ENCODE measurements around the gene ARID5A. TPM values are rescaled to one million over a fixed set of nuclear protein-coding genes. Genes with fewer than 3 reads are reported as not detected.

ARID5A gene
- total and polyA plus RNA-seq, 9 of the 15 experiments (the other 6 are each of a cell fraction or from before 2014, with no cell fraction given) = 0.14 to 12.5 (median 3.0) TPM

DNA sequence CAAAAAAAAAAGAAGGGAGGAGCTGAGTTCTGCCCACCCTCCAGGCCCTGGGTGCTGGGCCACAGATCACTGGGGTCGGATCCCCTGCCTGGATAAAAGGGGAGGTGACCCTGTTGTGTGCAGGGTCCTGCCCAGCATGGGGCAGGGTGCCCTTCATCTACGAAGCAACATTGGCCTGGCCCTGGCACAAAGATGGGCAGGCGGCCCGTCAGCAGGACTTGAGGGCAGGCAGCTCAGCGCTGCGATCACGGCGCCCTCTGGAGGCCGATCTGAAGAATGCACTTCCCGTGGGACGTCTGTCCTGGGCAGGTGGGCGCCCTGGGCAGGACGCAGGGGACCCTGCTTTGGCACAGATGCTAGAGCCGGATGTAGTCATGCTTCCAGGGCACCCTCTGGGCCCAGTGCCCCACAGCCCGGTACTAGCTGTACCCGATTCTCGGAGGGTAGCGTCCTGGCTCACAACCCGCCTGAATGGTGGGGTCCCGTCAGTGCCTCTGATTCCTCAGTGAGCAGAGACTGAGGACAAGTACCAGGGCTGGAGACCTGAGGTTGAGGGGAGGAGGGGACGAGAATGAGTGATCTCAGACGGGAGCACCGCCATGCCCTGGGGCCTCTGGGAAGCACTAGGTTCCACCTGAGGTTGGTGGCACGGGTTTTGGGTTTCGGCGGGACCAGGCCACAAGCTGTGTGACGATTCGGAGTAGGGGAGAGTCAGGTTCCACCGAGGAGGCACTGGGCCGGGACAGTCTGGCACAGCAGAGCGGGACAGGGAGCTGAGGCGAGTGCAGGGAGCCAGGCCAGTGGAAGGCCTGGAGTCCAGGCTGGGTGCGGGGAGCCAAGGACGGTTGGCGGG, 18.0 kb downstream of the ARID5A start (continued):
- no peak for TF ChIP-seq ZBTB34 (CRISPR knock-in tag; IDR thresholded peaks at IDR 0.05)
- TF ChIP-seq SRSF9 (IDR thresholded peaks at IDR 0.05; ENCODE audit: borderline replicate concordance, low read depth, low read length) = no peak
- no peak for TF ChIP-seq SP2 (IDR thresholded peaks at IDR 0.05; ENCODE audit: extremely low read depth, low read depth, low read length, poor library complexity, severe bottlenecking)
- no peak for TF ChIP-seq ZBTB33 (CRISPR knock-in tag; IDR thresholded peaks at IDR 0.05)
- TF ChIP-seq FIP1L1 (IDR thresholded peaks at IDR 0.05; ENCODE audit: low read depth, low read length, poor library complexity, severe bottlenecking) = peak; percentile 30
- TF ChIP-seq ILK (tag; IDR thresholded peaks at IDR 0.05; ENCODE audit: borderline replicate concordance, low read depth) = no peak
- TF ChIP-seq ID3 (CRISPR knock-in tag; IDR thresholded peaks at IDR 0.05) = no peak
- peak; percentile 41; the same call in 1 of the 2 replicates for TF ChIP-seq ID3 (tag; IDR thresholded peaks at IDR 0.05)
- TF ChIP-seq STAG1 (CRISPR knock-in tag; IDR thresholded peaks at IDR 0.05; ENCODE audit: borderline replicate concordance) = peak; percentile 64
- no peak for TF ChIP-seq FOXJ3 (CRISPR knock-in tag; IDR thresholded peaks at IDR 0.05)
- TF ChIP-seq KLF16 (IDR thresholded peaks at IDR 0.05) = 0 out of 2 replicates have a peak, but pooled peaks have one; percentile 16
- no peak for TF ChIP-seq ZNF384 (IDR thresholded peaks at IDR 0.05; ENCODE audit: low read depth, low read length)
- TF ChIP-seq SPI1 (IDR thresholded peaks at IDR 0.05; ENCODE audit: borderline replicate concordance, low read depth, low read length) = peak; percentile 44; the same call in 1 of the 2 replicates
- TF ChIP-seq, protein P1, sequence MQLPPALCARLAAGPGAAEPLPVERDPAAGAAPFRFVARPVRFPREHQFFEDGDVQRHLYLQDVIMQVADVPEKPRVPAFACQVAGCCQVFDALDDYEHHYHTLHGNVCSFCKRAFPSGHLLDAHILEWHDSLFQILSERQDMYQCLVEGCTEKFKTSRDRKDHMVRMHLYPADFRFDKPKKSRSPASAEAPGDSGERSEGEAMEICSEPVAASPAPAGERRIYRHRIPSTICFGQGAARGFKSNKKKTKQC (CRISPR knock-in tag; IDR thresholded peaks at IDR 0.05) = 0 out of 2 replicates have a peak, but pooled peaks have one; percentile 24
- no peak for TF ChIP-seq HLTF (IDR thresholded peaks at IDR 0.05)
- TF ChIP-seq PHF21A (IDR thresholded peaks at IDR 0.05; ENCODE audit: borderline replicate concordance, low read depth) = no peak
- 0 out of 2 replicates have a peak, but pooled peaks have one; percentile 9 for TF ChIP-seq CXXC5 (CRISPR knock-in tag; IDR thresholded peaks at IDR 0.05)
- no peak for TF ChIP-seq TAF9B (IDR thresholded peaks at IDR 0.05; ENCODE audit: partially characterized antibody)
- TF ChIP-seq ERF (CRISPR knock-in tag; IDR thresholded peaks at IDR 0.05) = 0 out of 2 replicates have a peak, but pooled peaks have one; percentile 48
- no peak for TF ChIP-seq ETV1 (tag; conservative IDR thresholded peaks at IDR 0.05; ENCODE audit: low read depth)
- TF ChIP-seq HNRNPLL (IDR thresholded peaks at IDR 0.05; ENCODE audit: low read depth, low read length, poor library complexity, severe bottlenecking) = no peak
- TF ChIP-seq TAF1 (IDR thresholded peaks at IDR 0.05; ENCODE audit: control insufficient read depth, extremely low read depth, insufficient read depth, low read length, severe bottlenecking) = no peak
- no peak for TF ChIP-seq SMAD4 (CRISPR knock-in tag; conservative IDR thresholded peaks at IDR 0.05)
